DND-41 (cell line): ENCODE results near the gene RECK.

Source experiments
- ATAC-seq: fragments of 200-7000 bp; cut with Tn5 transposase; 3 replicates; pipeline ENCODE4 v1.9.1; 2021; ENCODE audit warnings: low read depth; ENCODE audit not compliant: insufficient read depth
- DNase-seq: peaks from one replicate; pipeline ENCODE4 v3.0.0-alpha.2; 2020
- H2AFZ ChIP-seq: 2 replicates; pipeline ENCODE4 v1.6.0; 2012; ENCODE audit warnings: low read depth, low read length
- H3K27ac ChIP-seq: 2 replicates; pipeline ENCODE4 v1.5.1; 2012; ENCODE audit warnings: low read length, inconsistent platforms
- H3K27me3 ChIP-seq: fragments of 200-600 bp; sonication (generic); 2 replicates; pipeline ENCODE4 v1.6.0; 2012; ENCODE audit warnings: low read length, mild to moderate bottlenecking, inconsistent platforms; ENCODE audit not compliant: insufficient read depth, poor library complexity
- H3K36me3 ChIP-seq: 2 replicates; pipeline ENCODE4 v1.5.1; 2012; ENCODE audit warnings: low read length, inconsistent platforms; ENCODE audit not compliant: insufficient read depth
- H3K4me1 ChIP-seq: 2 replicates; pipeline ENCODE4 v1.5.1; 2012; ENCODE audit warnings: mild to moderate bottlenecking, low read length; ENCODE audit not compliant: insufficient read depth
- H3K4me2 ChIP-seq: 2 replicates; pipeline ENCODE4 v1.6.0; 2012; ENCODE audit warnings: mild to moderate bottlenecking, moderate library complexity, low read length, inconsistent platforms; ENCODE audit not compliant: insufficient read depth
- H3K4me3 ChIP-seq, 2 experiments: fragments of 200-600 bp in 1 of 2; shearing (Covaris generic) in 1 of 2; 2 replicates each; pipeline ENCODE4 v1.5.1; 2012 to 2016; ENCODE audit warnings: inconsistent platforms in 2 of 2, low read length in 2 of 2, mild to moderate bottlenecking in 2 of 2, low read depth in 1 of 2, moderate library complexity in 1 of 2
- H3K79me2 ChIP-seq: 2 replicates; pipeline ENCODE4 v1.6.0; 2012; ENCODE audit warnings: low read length, inconsistent platforms; ENCODE audit not compliant: insufficient read depth
- H3K9ac ChIP-seq: 2 replicates; pipeline ENCODE4 v1.6.0; 2012; ENCODE audit warnings: low read depth, mild to moderate bottlenecking, inconsistent platforms, low read length, moderate library complexity
- H3K9me3 ChIP-seq: 2 replicates; pipeline ENCODE4 v1.5.1; 2012; ENCODE audit warnings: low read length, moderate library complexity, mild to moderate bottlenecking, inconsistent platforms; ENCODE audit not compliant: insufficient read depth, severe bottlenecking
- H4K20me1 ChIP-seq: 2 replicates; pipeline ENCODE4 v1.6.0; 2012; ENCODE audit warnings: low read length; ENCODE audit not compliant: insufficient read depth
- CTCF ChIP-seq: IDR thresholded peaks from 2 replicates; pipeline ENCODE4 v1.5.1; 2012; ENCODE audit warnings: borderline replicate concordance, low read length, moderate library complexity, mild to moderate bottlenecking; ENCODE audit not compliant: poor library complexity, severe bottlenecking; ENCODE audit errors: extremely low read depth
- EZH2 ChIP-seq: IDR thresholded peaks from 3 replicates; pipeline ENCODE4 v1.6.1; 2012; ENCODE audit warnings: borderline replicate concordance, low read depth, mild to moderate bottlenecking, moderate library complexity, low read length, inconsistent platforms; ENCODE audit not compliant: severe bottlenecking

Gene RECK

DNA sequence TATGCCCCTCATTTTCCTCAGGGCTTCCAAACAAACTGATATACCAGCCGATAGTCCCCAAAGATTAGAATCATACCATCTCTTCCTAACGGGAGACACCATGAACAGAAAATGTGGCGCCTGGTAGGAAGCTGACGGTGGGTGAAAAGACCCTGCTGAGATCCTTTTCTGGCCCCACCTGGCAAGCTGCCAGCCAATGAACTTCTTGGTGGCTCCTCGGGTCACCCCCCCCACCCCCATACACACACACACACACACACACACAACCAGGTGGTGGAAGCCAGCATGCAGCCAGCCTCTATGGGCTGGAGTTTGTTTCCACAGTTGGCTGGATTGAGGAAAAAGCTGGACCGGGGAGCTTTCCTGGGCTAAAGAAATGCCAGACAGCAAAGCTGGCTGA, 127.7 kb downstream of the RECK start:
- no peak overlapping the region for H3K4me2 ChIP-seq
- H3K4me3 ChIP-seq = no peak overlapping the region
- H3K27ac ChIP-seq = no peak overlapping the region
- no peaks in the 10 kb centered on the region for H3K36me3 ChIP-seq
- no peaks in the 10 kb centered on the region for H3K79me2 ChIP-seq
- no peaks in the 10 kb centered on the region for H3K27me3 ChIP-seq
- H3K9me3 ChIP-seq = no peaks in the 10 kb centered on the region
- TF ChIP-seq EZH2 (no peak), CTCF (no peak)
- no peaks in the 10 kb centered on the region for H4K20me1 ChIP-seq
- DNase-seq (no peak), ATAC-seq (no peak)
- H2AFZ ChIP-seq = no peak overlapping the region
- H3K4me1 ChIP-seq = peaks cover 8% of the 10 kb centered on the region
- H3K9ac ChIP-seq = no peak overlapping the region

DNA sequence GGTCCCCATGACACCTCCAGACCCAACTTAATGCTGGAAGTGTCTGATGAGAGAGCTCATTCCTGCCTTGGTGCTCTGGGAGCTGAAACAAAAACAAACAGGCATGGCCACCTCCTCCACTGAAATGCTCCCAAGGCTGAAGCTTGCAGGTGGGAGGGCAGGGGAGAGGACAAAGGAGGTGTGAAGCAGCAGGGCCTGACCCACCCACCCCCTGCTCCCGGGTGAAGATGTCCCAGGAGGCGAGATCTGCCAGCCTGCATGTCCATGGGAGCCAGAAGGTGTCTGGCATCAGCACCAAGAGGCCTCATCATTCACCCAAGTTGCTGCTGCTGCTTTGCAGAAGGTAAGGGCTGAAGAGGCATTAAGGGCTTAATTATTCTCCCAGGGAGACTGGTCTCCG, 128.3 kb downstream of the RECK start:
- no peak overlapping the region for H3K4me3 ChIP-seq
- no peak overlapping the region for H3K4me2 ChIP-seq
- TF ChIP-seq EZH2 (no peak), CTCF (no peak)
- no peaks in the 10 kb centered on the region for H3K79me2 ChIP-seq
- DNase-seq = no peak
- H2AFZ ChIP-seq = no peak overlapping the region
- H3K4me1 ChIP-seq = peaks cover 8% of the 10 kb centered on the region
- H3K9ac ChIP-seq = no peak overlapping the region
- H3K9me3 ChIP-seq = no peaks in the 10 kb centered on the region
- no peaks in the 10 kb centered on the region for H4K20me1 ChIP-seq
- ATAC-seq = no peak
- H3K36me3 ChIP-seq = no peaks in the 10 kb centered on the region
- no peak overlapping the region for H3K27ac ChIP-seq
- no peaks in the 10 kb centered on the region for H3K27me3 ChIP-seq

DNA sequence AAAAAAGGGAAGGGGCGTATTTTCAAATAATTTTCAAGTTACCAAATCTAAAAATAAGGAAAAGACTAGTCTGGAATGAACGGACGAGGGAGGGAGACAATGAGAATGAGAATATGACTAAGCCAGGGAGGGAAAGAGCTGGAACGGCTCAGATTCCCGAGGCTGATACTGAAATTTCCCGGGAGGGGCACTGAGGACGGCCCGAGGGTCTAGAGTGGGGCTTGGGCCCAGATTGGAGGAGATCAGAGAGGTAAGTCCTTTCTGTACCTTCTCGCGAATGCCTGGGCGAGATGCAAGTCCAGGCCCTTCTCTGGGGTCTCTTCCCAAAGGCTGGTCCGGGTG, 129.1 kb downstream of the RECK start:
- H3K27ac ChIP-seq = no peak overlapping the region
- no peaks in the 10 kb centered on the region for H3K9me3 ChIP-seq
- H2AFZ ChIP-seq = no peak overlapping the region; the same call in 1 of the 2 replicates
- no peak overlapping the region for H3K4me2 ChIP-seq
- no peaks in the 10 kb centered on the region for H3K27me3 ChIP-seq
- H4K20me1 ChIP-seq = no peaks in the 10 kb centered on the region
- TF ChIP-seq EZH2 = no peak
- no peak for TF ChIP-seq CTCF
- ATAC-seq (no peak), DNase-seq (no peak)
- no peaks in the 10 kb centered on the region for H3K36me3 ChIP-seq
- H3K4me3 ChIP-seq = no peak overlapping the region
- H3K79me2 ChIP-seq = no peaks in the 10 kb centered on the region
- no peak overlapping the region for H3K9ac ChIP-seq
- peaks cover 8% of the 10 kb centered on the region for H3K4me1 ChIP-seq

DNA sequence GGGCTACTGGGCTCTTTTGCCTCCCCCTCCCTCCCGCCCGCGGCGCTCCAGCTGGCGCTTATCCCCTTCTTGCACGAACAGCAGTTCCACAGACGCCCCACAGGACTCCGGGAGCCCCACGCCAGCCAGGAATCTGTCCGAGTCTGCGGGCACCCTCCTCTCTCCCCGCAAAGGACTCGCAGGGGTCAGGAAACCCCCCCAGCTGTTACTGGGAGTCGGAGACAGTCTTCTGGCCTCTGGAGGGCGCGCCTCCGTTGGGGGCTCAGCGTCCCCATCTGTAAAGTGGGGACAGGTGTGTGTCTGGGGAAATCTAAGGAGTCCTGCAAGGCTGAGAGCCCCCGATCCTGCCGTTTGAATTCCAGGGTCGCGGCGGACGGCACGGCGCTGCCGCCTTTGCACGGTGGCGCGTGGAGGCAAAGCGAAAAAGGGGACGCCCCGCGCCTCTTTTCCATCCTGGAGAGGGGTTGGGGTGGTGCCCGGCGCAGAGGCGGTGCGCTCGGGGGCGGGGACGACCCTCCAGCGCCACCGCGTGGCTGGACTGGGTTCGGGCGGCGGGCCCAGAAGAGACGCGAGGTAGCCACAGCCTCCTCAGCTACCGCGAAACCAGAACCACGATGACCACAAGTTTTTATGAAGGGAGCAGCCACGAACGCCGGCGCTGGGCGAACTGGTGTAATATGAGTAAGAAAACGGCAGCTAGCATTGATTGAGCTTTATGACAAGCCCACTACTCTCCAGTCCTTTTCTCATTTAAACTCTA, 129.6 kb downstream of the RECK start:
- Histone ChIP-seq H4K20me1 (no peaks in the 10 kb centered on the region), H2AFZ (peak overlapping the region; percentile 70), H3K79me2 (no peaks in the 10 kb centered on the region), H3K4me2 (peak overlapping the region; percentile 63), H3K9ac (no peak overlapping the region), H3K27me3 (no peaks in the 10 kb centered on the region), H3K9me3 (no peaks in the 10 kb centered on the region), H3K27ac (no peak overlapping the region), H3K4me3 (peak overlapping the region in 1 of 2 experiments; percentile 46; a peak in 2 of 4 replicates), H3K36me3 (no peaks in the 10 kb centered on the region), H3K4me1 (peaks cover 8% of the 10 kb centered on the region)
- DNase-seq = peak; percentile 74
- peak; percentile 98 for ATAC-seq
- TF ChIP-seq CTCF (peak; percentile 85), EZH2 (no peak)
